ENCODE measurements around the gene KAZN. TPM values are rescaled to one million over a fixed set of nuclear protein-coding genes. Genes with fewer than 3 reads are reported as not detected.
A peak's percentile ranks its signal among the peaks of the same experiment; 100 is the strongest.

The KAZN gene
- total and polyA plus RNA-seq, 4 donors, result 7.6 to 18.8 (median 11.2) TPM

DNA sequence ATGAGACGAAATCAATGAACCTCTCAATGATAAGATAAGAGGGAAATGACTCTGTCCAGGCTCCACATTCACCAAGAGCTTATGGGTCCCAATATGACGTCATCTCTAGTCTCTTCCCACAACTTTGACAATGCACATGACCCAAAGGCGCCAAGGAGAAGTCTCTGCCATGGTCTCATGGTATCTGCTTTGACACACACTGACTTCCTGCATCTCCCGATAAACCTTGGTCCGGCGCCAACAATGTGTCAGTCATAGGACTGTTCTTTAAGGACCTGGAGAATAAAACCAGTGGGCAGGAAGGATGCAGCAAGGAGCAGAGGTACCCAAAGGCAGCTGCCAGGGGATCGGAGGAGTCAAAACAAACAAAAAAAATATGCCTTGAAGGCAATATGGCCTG is 508.1 kb downstream of the KAZN start:
- TF ChIP-seq CTCF (IDR thresholded peaks at IDR 0.05; ENCODE audit: control extremely low read depth, extremely low read depth), result no peak
- H3K27ac ChIP-seq (ENCODE audit: low read depth in 1 of 2, low read length in 1 of 2), result no peak overlapping the region
- peak; percentile 31 to 43 (median 31) for DNase-seq
- H3K27me3 ChIP-seq (ENCODE audit: control insufficient read depth in 3 of 3, insufficient read depth in 3 of 3, low read length in 2 of 3), result no peaks in the 10 kb centered on the region
- H3K9me3 ChIP-seq (ENCODE audit: control insufficient read depth in 4 of 4, insufficient read depth in 3 of 4, low read length in 3 of 4), result peaks cover 0 to 4% (median 2%) of the 10 kb centered on the region in 4 donors
- H3K4me3 ChIP-seq, result no peak overlapping the region
- H3K36me3 ChIP-seq (ENCODE audit: control insufficient read depth in 4 of 4, insufficient read depth in 4 of 4, low read length in 4 of 4), result peaks cover 0 to 7% (median 1%) of the 10 kb centered on the region in 4 donors
- no peak for ATAC-seq (ENCODE audit: insufficient read depth, low FRiP score)
- H3K9ac ChIP-seq (ENCODE audit: insufficient read depth in 1 of 2, low read length in 2 of 2), result no peak overlapping the region
- 23 to 32% methylated on average over 7 of the region's 7 CpGs for WGBS, 2 donors
- no peaks in the 10 kb centered on the region for H3K4me1 ChIP-seq (ENCODE audit: control insufficient read depth in 5 of 5, insufficient read depth in 5 of 5, low read length in 5 of 5)

DNA sequence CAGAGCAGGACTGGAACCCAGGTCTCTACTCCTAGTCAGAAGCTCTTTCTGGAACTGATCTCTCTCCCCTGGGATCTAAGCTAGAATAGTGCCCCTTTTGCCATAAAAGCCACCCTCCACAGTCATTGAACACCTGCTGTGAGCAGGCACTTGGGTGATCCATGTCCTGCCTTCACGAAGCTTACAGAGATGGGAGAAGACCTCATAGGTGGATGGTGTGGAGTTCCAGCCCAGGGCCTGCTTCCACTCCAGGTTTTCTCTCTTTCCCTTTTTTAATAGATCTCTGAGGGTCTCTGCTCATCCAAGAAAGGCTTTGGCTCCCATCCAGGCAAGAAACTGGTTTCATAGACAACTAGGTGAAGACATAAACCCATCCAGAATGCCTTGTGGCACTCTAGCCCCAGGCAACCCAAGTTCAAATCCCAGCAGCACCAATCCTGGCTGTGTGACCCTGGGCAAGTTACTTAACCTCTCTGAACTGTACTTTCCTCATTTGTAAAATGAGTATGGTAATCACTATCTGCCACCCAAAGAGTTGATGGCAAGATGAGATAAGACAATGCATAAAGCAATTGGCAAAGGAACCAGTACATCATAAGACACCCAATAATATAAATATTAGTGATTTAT is 508.7 kb downstream of the KAZN start:
- ATAC-seq (ENCODE audit: insufficient read depth, low FRiP score), result no peak
- Histone ChIP-seq H3K36me3 (ENCODE audit: control insufficient read depth in 4 of 4, insufficient read depth in 4 of 4, low read length in 4 of 4) (peaks cover 0 to 7% (median 1%) of the 10 kb centered on the region in 4 donors), H3K9ac (ENCODE audit: insufficient read depth in 1 of 2, low read length in 2 of 2) (no peak overlapping the region), H3K9me3 (ENCODE audit: control insufficient read depth in 4 of 4, insufficient read depth in 3 of 4, low read length in 3 of 4) (peaks cover 0 to 4% (median 2%) of the 10 kb centered on the region in 4 donors), H3K27ac (ENCODE audit: low read depth in 1 of 2, low read length in 1 of 2) (no peak overlapping the region), H3K4me1 (ENCODE audit: control insufficient read depth in 5 of 5, insufficient read depth in 5 of 5, low read length in 5 of 5) (peaks cover 0 to 4% (median 0%) of the 10 kb centered on the region in 5 donors), H3K27me3 (ENCODE audit: control insufficient read depth in 3 of 3, insufficient read depth in 3 of 3, low read length in 2 of 3) (no peaks in the 10 kb centered on the region), H3K4me3 (no peak overlapping the region)
- WGBS, 2 donors, result 87 to 100% methylated on average over 1 of the region's 1 CpG
- no peak for TF ChIP-seq CTCF (IDR thresholded peaks at IDR 0.05; ENCODE audit: control extremely low read depth, extremely low read depth)
- DNase-seq, result no peak

DNA sequence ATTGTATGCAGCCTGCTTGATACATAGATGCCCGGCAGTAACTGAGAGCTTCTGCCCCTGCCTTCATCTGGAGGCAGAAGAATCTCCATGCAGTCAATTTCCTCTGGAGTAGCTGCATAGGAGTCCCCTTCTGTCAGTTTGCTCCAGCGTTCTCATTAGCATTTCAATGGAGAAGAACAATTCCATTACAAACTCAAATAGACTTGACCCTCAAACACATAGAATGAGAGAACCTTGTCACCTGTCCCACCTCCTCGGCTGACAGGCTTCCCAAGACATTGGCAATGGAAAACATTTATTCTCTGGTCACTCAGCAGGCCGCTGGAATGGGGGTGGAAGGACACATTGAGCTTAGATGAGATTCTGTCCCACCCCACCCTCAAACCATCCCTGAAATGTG is 509.4 kb downstream of the KAZN start:
- no peak for DNase-seq
- peaks cover 0 to 7% (median 1%) of the 10 kb centered on the region in 4 donors for H3K36me3 ChIP-seq (ENCODE audit: control insufficient read depth in 4 of 4, insufficient read depth in 4 of 4, low read length in 4 of 4)
- H3K27ac ChIP-seq (ENCODE audit: low read depth in 1 of 2, low read length in 1 of 2), result no peak overlapping the region
- 76 to 83% methylated on average over 4 of the region's 4 CpGs for WGBS, 2 donors
- ATAC-seq (ENCODE audit: insufficient read depth, low FRiP score), result no peak
- no peak overlapping the region for H3K4me3 ChIP-seq
- peaks cover 0 to 6% (median 0%) of the 10 kb centered on the region in 5 donors for H3K4me1 ChIP-seq (ENCODE audit: control insufficient read depth in 5 of 5, insufficient read depth in 5 of 5, low read length in 5 of 5)
- no peak overlapping the region for H3K9ac ChIP-seq (ENCODE audit: insufficient read depth in 1 of 2, low read length in 2 of 2)
- H3K9me3 ChIP-seq (ENCODE audit: control insufficient read depth in 4 of 4, insufficient read depth in 3 of 4, low read length in 3 of 4), result peaks cover 0 to 4% (median 2%) of the 10 kb centered on the region in 4 donors
- TF ChIP-seq CTCF (IDR thresholded peaks at IDR 0.05; ENCODE audit: control extremely low read depth, extremely low read depth), result no peak
- no peaks in the 10 kb centered on the region for H3K27me3 ChIP-seq (ENCODE audit: control insufficient read depth in 3 of 3, insufficient read depth in 3 of 3, low read length in 2 of 3)

Measured in lung (tissue), 12 donors.